Stimulated activated CD8-positive, alpha-beta memory T cell treated with anti-CD3 and anti-CD28 coated beads, Interleukin-7, amount 100 ng/mL, for 24 hours (primary cell): ENCODE data around the gene PCCA.

ENCODE experiments used
- DNase-seq: peaks from one replicate; pipeline ENCODE4 v3.0.0-alpha.2; 2020; ENCODE audit warnings: low read depth

PCCA gene

GRCh38 chr13:100470866-100471505, 382.1 kb downstream of the PCCA start:
- no peak for DNase-seq

DNA sequence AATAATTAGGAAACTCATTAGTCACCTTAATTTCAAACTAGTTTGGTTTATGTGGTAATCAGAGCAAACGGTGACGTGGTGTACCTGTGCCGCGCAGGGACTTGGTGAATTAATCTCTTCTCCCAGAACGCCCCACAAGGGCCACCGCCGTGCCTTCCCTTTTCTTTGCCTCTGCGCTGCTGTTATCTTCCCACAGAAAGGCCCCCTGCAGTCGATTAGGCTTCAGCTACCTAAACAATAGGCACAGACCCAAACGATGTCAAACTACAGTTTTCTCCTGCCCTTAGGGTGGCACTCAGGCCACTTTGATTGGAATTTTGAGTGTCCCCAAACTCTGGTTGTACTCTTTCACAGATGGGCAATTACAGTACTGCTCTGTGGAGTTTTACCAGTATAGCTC, 384.2 kb downstream of the PCCA start:
- no peak for DNase-seq

DNA sequence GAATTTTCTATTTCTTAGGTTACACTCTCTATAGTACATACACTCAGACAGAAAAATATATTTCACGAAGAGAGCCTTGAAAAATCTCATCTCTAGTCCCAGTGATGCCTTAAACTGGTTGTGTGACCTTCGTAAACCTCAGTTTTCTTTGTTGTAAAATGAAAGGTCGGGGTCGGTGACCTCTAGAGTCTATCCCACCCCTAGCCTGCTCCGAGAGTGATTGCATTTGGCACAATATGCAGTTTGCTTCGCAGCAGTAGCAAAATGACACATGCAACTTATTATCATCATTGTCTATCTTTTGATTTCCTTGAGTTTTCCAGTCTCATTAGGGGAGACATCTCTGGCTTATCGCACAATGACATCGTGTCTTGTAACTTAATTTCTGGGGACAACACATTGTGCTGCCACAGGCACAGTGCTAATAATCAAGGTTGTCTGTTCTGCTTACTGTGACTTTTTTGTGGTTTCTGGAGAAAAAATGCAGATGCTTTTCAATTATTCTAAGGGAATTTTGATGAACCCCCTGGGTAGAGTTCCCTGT, 384.7 kb downstream of the PCCA start:
- DNase-seq, result no peak

DNA sequence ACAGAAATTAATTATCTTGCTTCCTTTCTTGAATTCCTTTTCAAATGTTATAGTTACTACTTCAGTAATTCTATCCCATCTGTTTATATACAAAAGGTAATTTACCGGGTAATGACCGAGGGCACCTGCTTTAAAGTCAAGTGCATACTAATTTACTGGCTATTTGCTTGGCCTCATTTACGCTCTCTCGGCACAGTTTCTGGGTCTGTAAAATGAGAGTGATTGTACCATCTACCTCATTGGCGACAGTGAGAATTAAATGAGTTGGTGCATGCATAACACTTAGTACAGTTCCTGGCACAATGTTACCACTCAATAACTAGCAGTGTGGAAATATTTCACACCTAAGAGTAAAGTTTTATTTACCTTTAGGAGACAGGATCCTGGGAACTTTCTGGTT, 388.1 kb downstream of the PCCA start:
- DNase-seq, result no peak

DNA sequence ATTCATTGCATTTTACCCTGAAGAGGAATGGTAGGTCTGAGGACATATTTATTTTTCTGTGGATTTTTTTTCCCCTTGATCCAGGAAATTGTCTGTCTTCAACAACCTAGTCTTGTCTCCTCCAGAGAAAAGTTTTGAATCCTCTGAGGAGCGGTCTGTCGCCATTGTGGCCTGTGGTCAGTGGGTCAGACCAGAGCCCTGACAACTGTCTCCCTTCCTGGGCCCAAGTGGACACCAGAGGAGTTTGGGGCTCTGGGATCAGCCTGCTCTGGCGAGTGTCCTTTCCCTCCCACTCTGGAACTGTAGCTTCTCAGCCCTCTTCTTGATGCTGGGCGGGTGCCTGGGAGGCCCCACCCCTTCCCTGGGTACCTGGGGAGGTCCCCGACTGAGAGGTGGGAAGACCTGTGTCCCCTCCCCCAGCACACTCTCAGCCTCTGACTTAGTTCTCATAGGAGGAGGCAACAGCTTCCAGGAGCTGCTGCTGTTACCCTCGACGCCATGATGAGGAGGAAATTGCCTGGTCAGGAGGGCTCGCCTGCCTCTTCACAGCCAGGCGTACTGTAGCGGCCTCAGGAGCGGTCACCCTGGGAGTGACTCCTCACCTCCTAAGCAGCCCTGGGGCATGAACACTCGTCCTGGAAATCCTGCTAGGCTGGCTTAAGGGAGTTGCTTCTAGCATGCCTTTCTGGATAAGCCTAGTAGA, 389.4 kb downstream of the PCCA start:
- no peak for DNase-seq

DNA sequence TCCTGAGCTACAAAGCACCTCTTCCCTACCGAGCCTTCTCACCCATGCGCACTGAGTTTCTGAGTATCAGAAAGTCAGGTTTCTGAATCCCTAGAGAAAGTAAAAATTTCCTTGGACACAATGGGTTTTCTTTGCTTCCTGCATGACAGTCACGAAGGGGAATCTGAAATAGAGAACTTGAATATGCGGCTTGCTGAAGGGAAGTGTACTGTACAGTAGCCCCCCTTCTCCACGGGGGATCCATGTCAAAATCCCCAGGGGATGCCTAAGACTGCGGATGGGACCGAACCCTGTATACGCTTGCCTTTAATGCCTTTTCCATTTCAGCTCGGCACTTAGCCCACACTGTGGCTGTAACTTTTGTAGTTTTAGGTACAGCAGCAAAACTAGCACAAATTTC, 391.8 kb downstream of the PCCA start:
- no peak for DNase-seq

DNA sequence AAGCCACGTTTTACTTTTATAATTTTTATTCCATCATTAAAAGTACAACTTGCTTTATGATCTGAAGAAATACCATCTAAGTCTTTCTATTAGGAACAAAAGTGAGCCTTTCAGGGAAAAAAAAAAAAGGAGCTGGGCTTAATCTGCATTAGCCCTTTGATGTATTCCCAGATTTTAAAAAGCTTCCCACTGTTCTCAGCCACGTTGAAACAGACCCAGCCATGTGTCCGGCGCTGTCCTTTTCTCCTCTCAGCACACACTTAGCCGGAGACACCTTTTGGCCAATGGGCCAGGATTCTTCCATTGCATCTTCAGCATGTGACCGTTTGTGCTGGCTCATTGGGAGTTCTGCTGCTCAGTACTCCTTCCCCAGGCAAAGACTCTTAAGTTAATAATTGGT, 394.2 kb downstream of the PCCA start:
- no peak for DNase-seq

DNA sequence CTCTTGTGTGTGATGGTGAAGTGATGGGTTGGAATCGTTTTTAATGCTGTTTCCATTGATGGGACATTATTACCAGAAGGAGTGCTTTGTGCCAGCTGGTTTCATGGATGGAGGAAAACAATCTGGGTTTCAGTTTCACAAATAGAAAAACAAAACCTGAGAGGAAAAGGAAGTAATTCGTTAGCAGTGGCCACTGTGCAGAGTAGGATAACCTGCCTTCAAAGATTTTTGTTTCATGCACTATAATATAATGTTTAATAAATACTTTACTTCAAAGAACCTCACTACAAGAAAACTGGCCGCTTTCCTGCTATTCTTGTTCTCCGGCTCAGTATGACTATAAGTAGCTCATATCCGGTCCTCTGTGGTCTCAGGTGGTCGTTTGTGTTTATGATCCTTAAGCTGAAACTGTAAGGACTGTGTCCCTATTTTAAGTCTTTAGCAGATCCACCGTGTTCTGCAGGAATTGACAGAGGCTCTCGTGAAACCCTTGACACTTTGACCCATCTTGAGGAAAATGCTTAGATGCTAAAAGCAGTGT, 395.0 kb downstream of the PCCA start:
- no peak for DNase-seq

GRCh38 chr13:100484702-100485101, 395.8 kb downstream of the PCCA start:
- DNase-seq, result no peak

- no peak for DNase-seq
Measured at GRCh38 chr13:100485265-100485664, 396.4 kb downstream of the PCCA start.

DNA sequence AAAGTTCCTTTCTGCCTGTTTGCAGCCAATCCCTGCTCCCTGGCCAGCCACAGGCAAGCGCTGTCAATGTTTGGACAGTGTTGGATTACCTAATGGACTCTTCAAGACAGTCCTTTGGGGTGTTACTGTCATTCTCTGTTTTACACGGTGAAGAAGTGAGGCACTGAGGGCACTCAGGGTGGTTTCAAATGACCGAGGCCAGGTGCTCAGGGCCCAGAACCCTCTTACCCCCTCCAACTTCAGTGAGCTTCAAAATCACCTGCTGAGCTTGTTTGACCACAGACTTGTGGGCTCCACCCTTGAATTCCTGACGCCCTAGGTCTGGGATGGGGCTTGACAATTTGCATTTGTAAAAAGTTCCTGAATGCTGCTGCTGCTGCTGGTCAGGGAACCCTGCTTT, 401.8 kb downstream of the PCCA start:
- no peak for DNase-seq

GRCh38 chr13:100491164-100491842, 402.4 kb downstream of the PCCA start:
- DNase-seq, result no peak

- DNase-seq, result no peak
Measured at GRCh38 chr13:100493418-100493817, 404.5 kb downstream of the PCCA start.

DNA sequence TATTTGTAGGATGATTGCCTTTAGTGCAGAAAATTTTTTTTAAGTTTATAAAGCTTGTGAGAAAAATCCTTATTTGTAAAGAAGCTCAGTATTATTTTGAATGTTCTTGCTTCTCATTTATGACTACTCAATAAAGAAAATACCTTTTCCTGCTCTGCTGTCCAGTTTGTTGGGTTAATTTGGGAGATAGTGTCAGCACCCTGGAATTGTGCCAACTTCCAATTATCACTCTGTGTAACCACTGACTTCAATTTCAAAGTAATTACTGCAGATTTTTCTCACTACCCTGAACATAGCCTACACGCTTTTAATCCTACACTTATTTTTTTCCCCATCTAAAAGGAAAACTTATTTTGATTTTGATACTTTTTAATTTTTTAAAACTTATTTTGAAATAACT, 406.6 kb downstream of the PCCA start:
- DNase-seq, result no peak

- DNase-seq, result no peak
Measured at GRCh38 chr13:100497389-100497788, 408.5 kb downstream of the PCCA start.

GRCh38 chr13:100502446-100502845, 413.6 kb downstream of the PCCA start:
- DNase-seq, result no peak

DNA sequence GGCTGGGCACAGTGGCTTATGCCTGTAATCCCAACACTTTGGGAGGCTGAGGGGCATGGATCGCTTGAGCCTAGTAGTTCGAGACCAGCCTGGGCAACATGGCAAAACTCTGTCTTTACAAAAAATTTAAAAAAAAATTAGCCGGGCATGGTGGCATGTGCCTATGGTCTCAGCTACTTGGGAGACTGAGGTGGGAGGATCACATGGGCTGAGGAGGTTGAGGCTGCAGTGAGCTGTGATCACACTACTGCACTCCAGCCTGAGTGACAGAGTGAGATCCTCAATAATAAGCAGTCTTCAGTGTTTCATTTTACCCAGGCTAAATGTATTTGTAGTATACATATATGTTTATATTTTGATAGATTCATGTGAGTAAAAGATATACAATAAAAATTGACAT, 414.7 kb downstream of the PCCA start:
- DNase-seq, result no peak

DNA sequence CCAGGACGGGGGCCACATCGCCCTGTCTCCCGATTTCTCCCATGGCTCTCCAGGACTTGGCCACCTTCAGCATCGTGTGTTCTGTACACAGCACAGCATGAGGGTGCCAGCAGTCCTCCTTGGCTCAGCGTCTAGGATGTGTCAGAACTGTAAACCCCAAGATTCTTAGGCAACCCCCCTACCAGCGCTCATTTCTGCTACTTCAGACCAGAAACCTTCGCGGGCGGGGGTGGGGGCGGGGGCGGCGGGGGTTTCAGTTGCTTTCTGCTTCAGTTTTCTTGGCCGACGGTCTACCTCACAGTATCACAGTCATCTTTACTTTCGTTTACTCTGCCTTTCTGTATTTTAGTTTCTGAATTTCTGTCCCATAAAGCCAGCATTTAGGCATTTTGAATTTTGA, 417.3 kb downstream of the PCCA start:
- DNase-seq, result peak; percentile 16

DNA sequence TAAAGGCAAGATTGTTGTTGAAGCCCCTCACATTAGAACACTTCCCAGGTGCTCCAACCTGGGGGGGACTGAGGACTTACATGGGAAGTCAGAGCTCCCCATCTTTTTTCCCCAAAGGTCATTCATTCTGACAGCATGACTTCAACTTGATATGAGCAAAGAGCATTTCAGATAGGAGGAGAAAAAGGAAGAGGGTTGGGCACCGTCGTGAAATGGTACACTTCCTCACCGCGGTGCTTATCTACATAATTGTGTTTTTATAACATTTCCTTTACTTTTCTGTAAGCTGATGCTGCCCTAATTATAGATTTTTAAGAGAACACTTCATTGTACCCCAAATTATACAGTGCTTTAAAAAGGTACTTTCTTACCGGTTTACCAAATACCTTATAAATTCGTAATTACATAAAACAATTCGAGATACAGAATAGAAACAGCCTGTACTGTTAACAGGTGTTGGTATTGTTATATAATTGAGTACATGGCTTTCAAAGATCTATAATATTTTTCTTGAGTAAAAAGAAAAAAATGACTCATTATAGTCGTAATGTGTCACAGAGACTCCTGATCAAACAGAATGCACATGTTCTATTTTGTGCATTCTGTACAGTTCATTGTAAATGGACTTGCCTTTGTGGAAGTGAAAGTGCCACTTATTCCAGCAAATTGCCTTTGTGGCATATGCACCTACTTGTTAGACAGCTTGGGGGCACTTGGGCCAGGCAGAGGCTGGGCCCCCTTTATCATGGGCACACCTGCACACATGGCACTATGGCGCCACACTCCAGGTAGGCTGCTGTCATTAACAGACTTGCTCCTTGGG, 417.9 kb downstream of the PCCA start:
- DNase-seq, result no peak

- DNase-seq, result no peak
Measured at GRCh38 chr13:100508455-100508854, 419.6 kb downstream of the PCCA start.

DNA sequence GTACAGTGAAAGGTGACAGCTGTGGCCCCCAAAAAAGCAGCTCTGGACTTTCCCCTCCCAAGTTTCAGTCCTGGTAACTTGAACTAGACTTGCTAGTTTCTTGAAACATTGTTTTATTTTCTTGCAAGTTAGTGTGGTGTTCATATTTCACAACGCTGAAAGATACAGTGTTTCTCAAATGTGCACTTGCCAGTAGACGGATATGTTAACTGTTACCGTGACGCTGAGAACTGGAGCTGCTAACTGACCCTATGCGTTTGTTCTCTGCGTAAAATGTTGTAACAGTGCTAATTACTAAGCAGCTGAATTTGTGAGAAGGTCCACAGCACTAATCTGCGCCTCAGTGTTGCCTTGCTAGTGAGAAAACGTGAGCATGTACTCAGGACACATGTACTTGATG, 420.1 kb downstream of the PCCA start:
- no peak for DNase-seq
